Liver (tissue), 9 donors: ENCODE measurements around the gene ZNF584. TPM values are rescaled to one million over a fixed set of nuclear protein-coding genes. Genes with fewer than 3 reads are reported as not detected.
"Not testable (repeated sequence)": the region's sequence is repeated elsewhere in the genome, so short reads cannot be mapped to it uniquely, and the experiment has no call there.

Experiments
- DNase-seq: peaks from one replicate; pipeline ENCODE4 v3.0.0-alpha.2; 2017; ENCODE audit warnings: low spot score
- H3K27ac ChIP-seq, 2 donors: one replicate each; pipeline ENCODE4 v1.7.0; 2013; ENCODE audit warnings: inconsistent platforms in 2 of 2, low read length in 2 of 2, control low read depth in 1 of 2, low read depth in 1 of 2, mild to moderate bottlenecking in 1 of 2
- H3K27me3 ChIP-seq, 4 donors: one replicate each; pipeline versions ENCODE4 v1.6.1 to v1.7.0; 2013; ENCODE audit warnings: low read length in 3 of 4, inconsistent platforms in 1 of 4, mild to moderate bottlenecking in 1 of 4, moderate library complexity in 1 of 4; ENCODE audit not compliant: control insufficient read depth in 4 of 4, insufficient read depth in 4 of 4
- H3K36me3 ChIP-seq, 4 donors: one replicate each; pipeline versions ENCODE4 v1.6.1 to v1.7.0; 2013; ENCODE audit warnings: low read length in 3 of 4, mild to moderate bottlenecking in 3 of 4, low read depth in 1 of 4, moderate library complexity in 1 of 4; ENCODE audit not compliant: control insufficient read depth in 4 of 4, insufficient read depth in 3 of 4
- H3K4me1 ChIP-seq, 4 donors: one replicate each; pipeline versions ENCODE4 v1.6.1 to v1.7.0; 2013; ENCODE audit warnings: low read length in 3 of 4, mild to moderate bottlenecking in 3 of 4, moderate library complexity in 1 of 4; ENCODE audit not compliant: control insufficient read depth in 4 of 4, insufficient read depth in 4 of 4
- H3K4me3 ChIP-seq, 3 donors: one replicate each; pipeline versions ENCODE4 v1.6.1 to v1.7.0; 2013; ENCODE audit warnings: low read length in 3 of 3, control low read depth in 1 of 3, low read depth in 1 of 3, mild to moderate bottlenecking in 1 of 3
- H3K9ac ChIP-seq, 2 donors: one replicate each; pipeline ENCODE4 v1.7.0; 2013; ENCODE audit warnings: low read length in 2 of 2, mild to moderate bottlenecking in 2 of 2, moderate library complexity in 2 of 2, control low read depth in 1 of 2, low read depth in 1 of 2
- H3K9me3 ChIP-seq, 4 donors: one replicate each; pipeline versions ENCODE4 v1.6.1 to v1.7.0; 2013; ENCODE audit warnings: low read length in 3 of 4; ENCODE audit not compliant: control insufficient read depth in 4 of 4
- EGR1 ChIP-seq, 2 donors: IDR thresholded peaks; 2 replicates each; pipeline ENCODE4 v1.6.1; 2016 to 2018; ENCODE audit warnings: antibody characterized with exemption in 2 of 2, low read depth in 2 of 2
- GABPA ChIP-seq, 2 donors: IDR thresholded peaks in 1 of 2; conservative IDR thresholded peaks in 1 of 2; 2 replicates each; pipeline ENCODE4 v1.6.1; 2016; ENCODE audit warnings: antibody characterized with exemption in 2 of 2, mild to moderate bottlenecking in 1 of 2, moderate library complexity in 1 of 2
- HNF4A ChIP-seq, 2 donors: conservative IDR thresholded peaks; 2 replicates each; pipeline ENCODE4 v1.6.1; 2016; ENCODE audit warnings: antibody characterized with exemption in 2 of 2, mild to moderate bottlenecking in 2 of 2
- HNF4G ChIP-seq: IDR thresholded peaks from 2 replicates; pipeline ENCODE4 v1.6.1; 2016; ENCODE audit warnings: antibody characterized with exemption
- RAD21 ChIP-seq, 2 donors: IDR thresholded peaks; 2 replicates each; pipeline ENCODE4 v1.6.1; 2016; ENCODE audit warnings: antibody characterized with exemption in 2 of 2, mild to moderate bottlenecking in 2 of 2
- RXRA ChIP-seq, 2 donors: IDR thresholded peaks; 2 replicates each; pipeline ENCODE4 v1.6.1; 2017 to 2018; ENCODE audit warnings: antibody characterized with exemption in 2 of 2, mild to moderate bottlenecking in 1 of 2
- TAF1 ChIP-seq: conservative IDR thresholded peaks from 2 replicates; pipeline ENCODE4 v1.6.1; 2016; ENCODE audit warnings: antibody characterized with exemption, mild to moderate bottlenecking
- WGBS: extraction: QIAGEN DNeasy Blood & Tissue Kit; methylation state at CpG from one replicate; pipeline ENCODE4 v1.1.7; 2013; 5-methylcytosine and 5-hydroxymethylcytosine counted together
- polyA plus RNA-seq, 2 donors: library from polyadenylated mRNA; stranded (reverse) in 1 of 2; unstranded in 1 of 2; fragments of 200-250 nt in 1 of 2; fragments of >200 nt in 1 of 2; fragmentation: Nextera tagmentation in 1 of 2; extraction: Ambion mirVana in 1 of 2; gene quantifications; one replicate each; pipeline versions ENCODE4 v1.2.1 to v1.2.3, GENCODE V29; 2013 to 2015
- total RNA-seq, 2 donors: library from RNA; depleted of rRNA; stranded (reverse); fragments of >200 nt; gene quantifications; one replicate each; pipeline ENCODE4 v1.2.3, GENCODE V29; 2014
- TF ChIP-seq, protein P1 (sequence below): IDR thresholded peaks from 2 replicates; pipeline ENCODE4 v1.6.1; 2016; ENCODE audit warnings: antibody characterized with exemption, mild to moderate bottlenecking
- TF ChIP-seq, protein P2 (sequence below): IDR thresholded peaks from 2 replicates; pipeline ENCODE4 v1.6.1; 2016; ENCODE audit warnings: antibody characterized with exemption
- TF ChIP-seq, protein P3 (sequence below): fragments of 150-350 bp; IDR thresholded peaks from 2 replicates; pipeline ENCODE4 v1.5.1; 2017; ENCODE audit warnings: improper control_type of control experiment, low read depth, low read length; ENCODE audit not compliant: missing input control
- donor health status: healthy.
- donor health status: healthy.
- donor health status: healthy.
- donor health status: healthy.
- donor health status: healthy.

The ZNF584 gene
- total and polyA plus RNA-seq, 4 donors, result 3.6 to 12.6 (median 10.0) TPM

DNA sequence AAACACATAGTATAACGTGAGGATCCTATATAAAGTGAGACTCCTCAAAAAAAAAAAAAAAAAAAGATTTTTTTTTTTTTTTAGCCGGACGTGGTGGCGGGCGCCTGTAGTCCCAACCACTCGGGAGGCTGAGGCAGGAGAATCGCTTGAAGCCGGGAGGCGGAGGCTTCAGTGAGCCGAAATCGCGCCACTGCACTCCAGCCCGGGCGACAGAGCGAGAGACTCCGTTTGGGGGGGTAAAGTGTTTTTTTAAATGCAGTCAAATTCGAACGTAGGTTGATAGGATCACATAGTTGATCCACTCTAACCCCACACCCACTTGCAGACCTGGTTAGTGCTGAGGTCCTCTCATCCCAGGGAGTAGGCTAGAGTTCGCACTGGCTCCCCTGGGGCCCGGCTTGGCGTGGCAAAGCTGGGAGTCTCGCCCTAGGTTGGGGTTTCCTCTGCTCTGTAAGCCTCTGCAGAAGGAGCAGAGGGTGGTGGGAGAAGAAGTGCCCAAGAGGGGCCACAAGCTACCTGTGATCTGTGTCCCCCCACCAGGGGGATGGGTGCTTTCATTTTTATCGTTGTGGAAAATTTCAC is 6.5 kb upstream of the ZNF584 start (continued):
- TF ChIP-seq, protein P1, sequence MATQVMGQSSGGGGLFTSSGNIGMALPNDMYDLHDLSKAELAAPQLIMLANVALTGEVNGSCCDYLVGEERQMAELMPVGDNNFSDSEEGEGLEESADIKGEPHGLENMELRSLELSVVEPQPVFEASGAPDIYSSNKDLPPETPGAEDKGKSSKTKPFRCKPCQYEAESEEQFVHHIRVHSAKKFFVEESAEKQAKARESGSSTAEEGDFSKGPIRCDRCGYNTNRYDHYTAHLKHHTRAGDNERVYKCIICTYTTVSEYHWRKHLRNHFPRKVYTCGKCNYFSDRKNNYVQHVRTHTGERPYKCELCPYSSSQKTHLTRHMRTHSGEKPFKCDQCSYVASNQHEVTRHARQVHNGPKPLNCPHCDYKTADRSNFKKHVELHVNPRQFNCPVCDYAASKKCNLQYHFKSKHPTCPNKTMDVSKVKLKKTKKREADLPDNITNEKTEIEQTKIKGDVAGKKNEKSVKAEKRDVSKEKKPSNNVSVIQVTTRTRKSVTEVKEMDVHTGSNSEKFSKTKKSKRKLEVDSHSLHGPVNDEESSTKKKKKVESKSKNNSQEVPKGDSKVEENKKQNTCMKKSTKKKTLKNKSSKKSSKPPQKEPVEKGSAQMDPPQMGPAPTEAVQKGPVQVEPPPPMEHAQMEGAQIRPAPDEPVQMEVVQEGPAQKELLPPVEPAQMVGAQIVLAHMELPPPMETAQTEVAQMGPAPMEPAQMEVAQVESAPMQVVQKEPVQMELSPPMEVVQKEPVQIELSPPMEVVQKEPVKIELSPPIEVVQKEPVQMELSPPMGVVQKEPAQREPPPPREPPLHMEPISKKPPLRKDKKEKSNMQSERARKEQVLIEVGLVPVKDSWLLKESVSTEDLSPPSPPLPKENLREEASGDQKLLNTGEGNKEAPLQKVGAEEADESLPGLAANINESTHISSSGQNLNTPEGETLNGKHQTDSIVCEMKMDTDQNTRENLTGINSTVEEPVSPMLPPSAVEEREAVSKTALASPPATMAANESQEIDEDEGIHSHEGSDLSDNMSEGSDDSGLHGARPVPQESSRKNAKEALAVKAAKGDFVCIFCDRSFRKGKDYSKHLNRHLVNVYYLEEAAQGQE, result no peak
- no peak for TF ChIP-seq HNF4G
- TF ChIP-seq, protein P2, sequence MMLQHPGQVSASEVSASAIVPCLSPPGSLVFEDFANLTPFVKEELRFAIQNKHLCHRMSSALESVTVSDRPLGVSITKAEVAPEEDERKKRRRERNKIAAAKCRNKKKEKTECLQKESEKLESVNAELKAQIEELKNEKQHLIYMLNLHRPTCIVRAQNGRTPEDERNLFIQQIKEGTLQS, result no peak
- TF ChIP-seq RXRA (IDR thresholded peaks at IDR 0.05), result no peak
- no peak for TF ChIP-seq TAF1

DNA sequence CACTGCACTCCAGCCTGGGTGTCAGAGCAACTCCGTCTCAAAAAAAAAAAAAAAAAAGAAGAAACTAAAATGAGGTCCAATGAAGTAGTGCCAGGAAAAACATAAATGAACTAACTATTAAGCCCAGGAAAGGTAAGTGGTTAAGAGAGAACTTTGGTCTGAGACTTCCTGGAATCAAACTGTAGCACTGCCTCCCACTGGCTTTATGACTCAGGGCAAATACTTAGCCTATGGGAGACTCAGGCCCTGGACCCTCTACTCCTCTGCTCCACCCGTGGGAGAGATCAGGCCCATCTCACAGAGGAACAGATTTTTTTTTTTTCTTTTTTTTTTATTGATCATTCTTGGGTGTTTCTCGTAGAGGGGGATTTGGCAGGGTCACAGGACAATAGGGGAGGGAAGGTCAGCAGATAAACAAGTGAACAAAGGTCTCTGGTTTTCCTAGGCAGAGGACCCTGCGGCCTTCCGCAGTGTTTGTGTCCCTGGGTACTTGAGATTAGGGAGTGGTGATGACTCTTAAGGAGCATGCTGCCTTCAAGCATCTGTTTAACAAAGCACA is 4.5 kb upstream of the ZNF584 start:
- H3K9ac ChIP-seq, H3K36me3 ChIP-seq, H3K4me3 ChIP-seq, DNase-seq, H3K27ac ChIP-seq, H3K9me3 ChIP-seq, H3K27me3 ChIP-seq: not testable (repeated sequence)
- peak; percentile 7 to 13 for TF ChIP-seq HNF4A (conservative IDR thresholded peaks at IDR 0.05)
- H3K4me1 ChIP-seq, result peaks cover 14 to 32% (median 23%) of the 10 kb centered on the region in 4 donors
- WGBS, result 54% methylated on average over 5 of the region's 5 CpGs

DNA sequence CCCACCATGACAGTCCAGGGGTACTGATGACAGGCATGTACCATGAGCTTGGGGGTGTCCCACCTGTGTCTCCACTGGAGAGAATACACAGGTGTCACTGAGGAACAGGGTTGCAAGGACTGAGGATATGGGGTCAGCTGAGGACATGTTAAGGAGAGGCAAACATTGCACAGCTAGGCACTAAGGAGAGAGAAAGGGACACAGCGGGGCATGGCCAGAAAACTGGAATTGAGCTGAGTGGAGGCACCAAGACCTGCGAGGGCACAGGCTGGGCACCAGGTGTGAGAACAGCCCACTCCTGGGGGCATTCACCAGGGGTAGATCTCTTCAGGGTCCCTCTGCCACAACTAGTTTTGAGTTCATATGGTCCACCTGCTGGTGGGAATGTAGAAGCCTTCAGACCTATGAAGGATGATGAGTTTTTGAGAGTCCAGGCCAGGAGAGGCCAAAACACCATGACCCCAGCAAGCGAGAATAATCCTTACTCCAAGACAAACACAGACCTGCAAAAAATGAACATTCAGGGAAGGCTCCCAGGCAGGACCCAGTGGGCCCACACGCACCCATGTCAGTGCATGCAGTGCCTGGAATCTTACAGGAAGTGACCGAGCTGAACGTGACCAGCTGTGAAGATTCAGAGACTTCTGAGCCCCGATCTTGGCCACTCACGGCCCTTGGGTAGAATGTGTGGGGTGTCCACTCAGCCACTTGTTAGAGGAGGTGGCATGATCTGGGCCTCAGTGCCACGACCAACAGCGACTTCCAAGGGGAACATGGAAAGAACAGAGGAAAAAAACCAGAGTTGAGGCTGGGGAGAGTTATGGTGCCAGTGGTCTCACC is 1.4 kb upstream of the ZNF584 start:
- Histone ChIP-seq H3K9ac (peak overlapping the region in 1 of 2 donors; percentile 76), H3K9me3 (no peaks in the 10 kb centered on the region), H3K27ac (peak overlapping the region in 1 of 2 donors; percentile 80), H3K36me3 (no peaks in the 10 kb centered on the region), H3K4me1 (peaks cover 7 to 32% (median 23%) of the 10 kb centered on the region in 4 donors), H3K27me3 (no peaks in the 10 kb centered on the region), H3K4me3 (peak overlapping the region; percentile 76 to 90 (median 86))
- WGBS, result 74% methylated on average over 10 of the region's 10 CpGs
- TF ChIP-seq RAD21 (IDR thresholded peaks at IDR 0.05), result peak in 1 of 2 donors; percentile 12
- TF ChIP-seq GABPA (IDR thresholded peaks at IDR 0.05 in 1 of 2, conservative IDR thresholded peaks at IDR 0.05 in 1 of 2), result no peak
- TF ChIP-seq, protein P1, result no peak
- no peak for TF ChIP-seq EGR1 (IDR thresholded peaks at IDR 0.05; ENCODE audit: low read depth in 2 of 2)
- TF ChIP-seq, protein P3, sequence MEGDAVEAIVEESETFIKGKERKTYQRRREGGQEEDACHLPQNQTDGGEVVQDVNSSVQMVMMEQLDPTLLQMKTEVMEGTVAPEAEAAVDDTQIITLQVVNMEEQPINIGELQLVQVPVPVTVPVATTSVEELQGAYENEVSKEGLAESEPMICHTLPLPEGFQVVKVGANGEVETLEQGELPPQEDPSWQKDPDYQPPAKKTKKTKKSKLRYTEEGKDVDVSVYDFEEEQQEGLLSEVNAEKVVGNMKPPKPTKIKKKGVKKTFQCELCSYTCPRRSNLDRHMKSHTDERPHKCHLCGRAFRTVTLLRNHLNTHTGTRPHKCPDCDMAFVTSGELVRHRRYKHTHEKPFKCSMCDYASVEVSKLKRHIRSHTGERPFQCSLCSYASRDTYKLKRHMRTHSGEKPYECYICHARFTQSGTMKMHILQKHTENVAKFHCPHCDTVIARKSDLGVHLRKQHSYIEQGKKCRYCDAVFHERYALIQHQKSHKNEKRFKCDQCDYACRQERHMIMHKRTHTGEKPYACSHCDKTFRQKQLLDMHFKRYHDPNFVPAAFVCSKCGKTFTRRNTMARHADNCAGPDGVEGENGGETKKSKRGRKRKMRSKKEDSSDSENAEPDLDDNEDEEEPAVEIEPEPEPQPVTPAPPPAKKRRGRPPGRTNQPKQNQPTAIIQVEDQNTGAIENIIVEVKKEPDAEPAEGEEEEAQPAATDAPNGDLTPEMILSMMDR, result no peak
- TF ChIP-seq TAF1, result no peak
- DNase-seq, result no peak
